ENCODE results near the gene MLLT6. TPM values are rescaled to one million over a fixed set of nuclear protein-coding genes. Genes with fewer than 3 reads are reported as not detected.

MLLT6 gene
- total RNA-seq, 6 experiments from 2014 or later = 10.1 to 30.9 (median 25.6) TPM

GRCh38 chr17:38710604-38710962, 5.5 kb downstream of the MLLT6 start:
- H3K36me3 ChIP-seq = peaks cover 0 to 9% (median 3%) of the 10 kb centered on the region in 4 donors
- intact Hi-C loops (cut with DNase I) = no loop called here
- H3K4me3 ChIP-seq = no peak overlapping the region
- no peaks in the 10 kb centered on the region for H3K27me3 ChIP-seq
- WGBS (ENCODE audit: insufficient coverage, low coverage, low lambda C conversion rate, missing lambda C conversion rate) = no CpG with 5 or more reads among the region's 3 CpGs
- no peaks in the 10 kb centered on the region for H3K9me3 ChIP-seq
- DNase-seq (no peak), ATAC-seq (no peak)
- no peak overlapping the region for H3K27ac ChIP-seq
- H3K4me1 ChIP-seq = no peaks in the 10 kb centered on the region
- no peak for TF ChIP-seq POLR2A (IDR thresholded peaks at IDR 0.05)
- TF ChIP-seq CTCF (IDR thresholded peaks at IDR 0.05) = no peak

DNA sequence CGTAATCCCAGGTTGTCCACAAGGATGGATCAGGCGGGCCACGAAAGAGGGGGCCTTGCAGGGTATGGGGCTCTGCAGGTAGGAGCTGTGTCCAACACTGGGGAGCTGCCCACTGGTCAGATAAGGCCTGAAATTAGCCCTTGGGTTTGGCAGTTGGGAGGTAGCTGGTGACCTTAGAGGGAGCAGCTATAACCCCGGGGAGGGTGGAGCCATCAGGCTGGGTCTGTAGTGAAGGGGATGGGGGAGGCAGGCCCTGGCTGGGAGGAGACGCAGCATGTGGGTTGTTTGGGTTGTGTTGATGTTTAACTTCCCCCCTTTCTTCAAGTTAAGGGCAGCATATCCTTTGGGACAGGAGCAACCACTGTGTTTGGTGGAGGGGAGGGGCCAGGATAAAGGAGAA, 5.9 kb downstream of the MLLT6 start:
- Histone ChIP-seq H3K27me3 (no peaks in the 10 kb centered on the region), H3K27ac (no peak overlapping the region), H3K4me1 (no peaks in the 10 kb centered on the region), H3K36me3 (peaks cover 0 to 9% (median 3%) of the 10 kb centered on the region in 4 donors), H3K9me3 (no peaks in the 10 kb centered on the region), H3K4me3 (no peak overlapping the region)
- no peak for ATAC-seq
- DNase-seq = no peak
- 75% methylated on average over 2 of the region's 5 CpGs for WGBS (ENCODE audit: insufficient coverage, low coverage, low lambda C conversion rate, missing lambda C conversion rate)
- TF ChIP-seq CTCF (IDR thresholded peaks at IDR 0.05) (no peak), POLR2A (IDR thresholded peaks at IDR 0.05) (no peak)
- intact Hi-C loops (cut with DNase I) = no loop called here

GRCh38 chr17:38711792-38712571, 6.9 kb downstream of the MLLT6 start:
- intact Hi-C loops (cut with DNase I) = no loop called here
- Histone ChIP-seq H3K27ac (no peak overlapping the region), H3K4me3 (no peak overlapping the region), H3K4me1 (no peaks in the 10 kb centered on the region), H3K36me3 (peaks cover 0 to 13% (median 5%) of the 10 kb centered on the region in 4 donors), H3K9me3 (no peaks in the 10 kb centered on the region), H3K27me3 (no peaks in the 10 kb centered on the region)
- DNase-seq (no peak), ATAC-seq (no peak)
- TF ChIP-seq POLR2A (IDR thresholded peaks at IDR 0.05) (no peak), CTCF (IDR thresholded peaks at IDR 0.05) (no peak)
- 78% methylated on average over 5 of the region's 26 CpGs for WGBS (ENCODE audit: insufficient coverage, low coverage, low lambda C conversion rate, missing lambda C conversion rate)

GRCh38 chr17:38712593-38712992, 7.5 kb downstream of the MLLT6 start:
- no peaks in the 10 kb centered on the region for H3K9me3 ChIP-seq
- DNase-seq = no peak
- H3K4me1 ChIP-seq = no peaks in the 10 kb centered on the region
- no peak overlapping the region for H3K27ac ChIP-seq
- no peak for ATAC-seq
- no peak overlapping the region for H3K4me3 ChIP-seq
- no peaks in the 10 kb centered on the region for H3K27me3 ChIP-seq
- WGBS (ENCODE audit: insufficient coverage, low coverage, low lambda C conversion rate, missing lambda C conversion rate) = no CpG with 5 or more reads among the region's 10 CpGs
- intact Hi-C loops (cut with DNase I) = no loop called here
- TF ChIP-seq POLR2A (IDR thresholded peaks at IDR 0.05) (no peak), CTCF (IDR thresholded peaks at IDR 0.05) (no peak)
- H3K36me3 ChIP-seq = peaks cover 0 to 13% (median 5%) of the 10 kb centered on the region in 4 donors

Data from right lobe of liver (tissue), 6 donors.